22Rv1 (cell line): ENCODE results near the gene RBM14.

Experiments used
- H3K27ac ChIP-seq: fragments of 450-650 bp; 2 replicates; pipeline ENCODE4 v1.5.1; 2017
- ZFX ChIP-seq: fragments of 450-650 bp; IDR thresholded peaks from 2 replicates; pipeline ENCODE4 v1.6.1; 2017; ENCODE audit warnings: antibody characterized with exemption, borderline replicate concordance
- TF ChIP-seq, protein P1 (sequence below): fragments of 450-650 bp; IDR thresholded peaks from 2 replicates; pipeline ENCODE4 v1.5.1; 2017; ENCODE audit warnings: mild to moderate bottlenecking

The RBM14 gene

DNA sequence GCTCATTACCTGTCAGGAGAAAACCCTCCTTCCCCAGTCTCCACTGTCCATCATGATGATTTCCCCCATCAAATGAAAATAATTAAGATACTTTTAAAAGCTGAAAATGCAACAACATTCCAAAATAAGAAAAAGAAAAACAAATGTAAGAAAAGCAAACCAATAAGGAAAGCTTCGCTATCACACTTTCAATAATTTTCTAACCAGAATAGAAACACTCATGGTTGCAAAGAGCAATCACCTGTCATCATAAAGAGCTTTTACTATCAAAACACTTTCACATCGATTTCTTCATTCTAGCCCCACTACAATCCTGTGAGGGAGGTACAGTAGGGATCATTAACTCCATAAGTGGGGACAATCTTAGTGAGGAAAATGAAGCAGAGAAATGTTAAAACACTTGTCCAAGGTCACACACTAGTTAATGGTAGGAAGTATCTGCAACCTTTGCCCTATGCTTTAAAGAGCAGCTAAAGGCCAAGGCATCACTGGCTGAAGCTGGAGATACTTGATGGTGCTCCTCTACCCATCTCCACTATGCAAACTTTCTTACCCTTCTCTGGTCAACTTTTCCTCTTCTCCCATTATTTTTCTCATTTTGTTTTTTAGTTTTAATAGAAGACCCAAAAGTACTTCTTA, 58.7 kb downstream of the RBM14 start:
- H3K27ac ChIP-seq = no peak overlapping the region
- no peak for TF ChIP-seq ZFX
- TF ChIP-seq, protein P1, sequence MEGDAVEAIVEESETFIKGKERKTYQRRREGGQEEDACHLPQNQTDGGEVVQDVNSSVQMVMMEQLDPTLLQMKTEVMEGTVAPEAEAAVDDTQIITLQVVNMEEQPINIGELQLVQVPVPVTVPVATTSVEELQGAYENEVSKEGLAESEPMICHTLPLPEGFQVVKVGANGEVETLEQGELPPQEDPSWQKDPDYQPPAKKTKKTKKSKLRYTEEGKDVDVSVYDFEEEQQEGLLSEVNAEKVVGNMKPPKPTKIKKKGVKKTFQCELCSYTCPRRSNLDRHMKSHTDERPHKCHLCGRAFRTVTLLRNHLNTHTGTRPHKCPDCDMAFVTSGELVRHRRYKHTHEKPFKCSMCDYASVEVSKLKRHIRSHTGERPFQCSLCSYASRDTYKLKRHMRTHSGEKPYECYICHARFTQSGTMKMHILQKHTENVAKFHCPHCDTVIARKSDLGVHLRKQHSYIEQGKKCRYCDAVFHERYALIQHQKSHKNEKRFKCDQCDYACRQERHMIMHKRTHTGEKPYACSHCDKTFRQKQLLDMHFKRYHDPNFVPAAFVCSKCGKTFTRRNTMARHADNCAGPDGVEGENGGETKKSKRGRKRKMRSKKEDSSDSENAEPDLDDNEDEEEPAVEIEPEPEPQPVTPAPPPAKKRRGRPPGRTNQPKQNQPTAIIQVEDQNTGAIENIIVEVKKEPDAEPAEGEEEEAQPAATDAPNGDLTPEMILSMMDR = no peak

DNA sequence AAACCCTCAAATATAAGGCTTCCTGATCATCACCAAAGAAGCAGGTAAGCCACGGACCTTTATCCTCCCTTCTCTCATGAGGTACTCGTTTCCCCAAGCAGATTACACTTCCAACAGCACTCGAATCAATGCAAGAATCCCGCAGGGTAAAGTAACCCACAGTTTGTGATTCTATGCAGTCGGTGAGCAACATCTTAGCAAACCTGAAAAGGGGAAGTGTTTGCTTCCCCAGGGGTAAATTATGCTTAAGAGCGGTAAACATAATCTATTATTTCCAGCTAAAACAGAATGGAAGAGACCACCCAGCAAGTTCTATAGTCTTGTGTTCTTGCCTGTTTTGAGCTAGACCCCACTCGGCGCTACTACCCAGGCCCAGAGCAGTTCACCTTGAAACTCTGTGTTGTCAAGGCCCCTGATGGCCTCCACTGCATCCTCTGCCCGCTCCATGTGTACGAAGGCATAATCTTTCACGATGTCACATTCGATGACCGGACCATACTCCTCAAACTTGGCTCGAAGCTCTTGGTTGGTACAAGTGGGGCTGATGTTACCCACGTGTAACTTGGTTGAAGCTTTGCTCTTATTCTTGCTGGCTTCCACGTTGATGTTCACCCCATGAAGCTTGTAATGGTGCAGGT, 60.0 kb downstream of the RBM14 start:
- no peak for TF ChIP-seq ZFX
- TF ChIP-seq, protein P1 = no peak
- H3K27ac ChIP-seq = peak overlapping the region; percentile 95
